A549 (cell line): ENCODE measurements around the gene CELF4. TPM values are rescaled to one million over a fixed set of nuclear protein-coding genes. Genes with fewer than 3 reads are reported as not detected.

Experiments used
- ATAC-seq, 2 experiments: fragments of 200-7000 bp in 1 of 2; fragments of >200 bp in 1 of 2; cut with Nextera tagmentation in 1 of 2; cut with Tn5 transposase in 1 of 2; 3 replicates each; pipeline versions ENCODE4 v1.8.0 to v1.9.1; 2018 to 2020; ENCODE audit warnings: mild to moderate bottlenecking in 1 of 2, moderate library complexity in 1 of 2
- CTCF ChIA-PET: fragments of 300-600 bp; sonication (Branson Sonifier 250); formaldehyde crosslinking; extraction: SDS; loops from one replicate; lab custom pipeline; 2021; ENCODE audit warnings: antibody characterized with exemption, inconsistent platforms; lab: Yijun Ruan, JAX
- POLR2A ChIA-PET: fragments of 350-600 bp; formaldehyde crosslinking; extraction: SDS; loops from one replicate; lab custom pipeline; 2021; ENCODE audit warnings: antibody characterized with exemption, inconsistent platforms; lab: Yijun Ruan, JAX
- DNase-seq, 2 experiments: peaks; one replicate each; pipeline versions ENCODE4 v3.0.0 to v3.0.0-alpha.2; 2011 to 2016; ENCODE audit warnings: low read depth in 1 of 2, low spot score in 1 of 2
- FAIRE-seq: peaks from 2 replicates; lab custom pipeline; 2011; peaks lifted over from hg19 to GRCh38; lab: Jason Lieb, UNC
- H3K27ac ChIP-seq, 2 experiments: fragments of >200 bp; sonication (Bioruptor Twin); formaldehyde crosslinking; 3 replicates each; pipeline ENCODE4 v1.5.1; 2016 to 2017
- H3K4me1 ChIP-seq: fragments of >200 bp; sonication (Bioruptor Twin); formaldehyde crosslinking; 3 replicates; pipeline ENCODE4 v1.6.1; 2016
- H3K4me2 ChIP-seq: fragments of >200 bp; sonication (Bioruptor Twin); formaldehyde crosslinking; 3 replicates; pipeline ENCODE4 v1.6.1; 2016
- H3K4me3 ChIP-seq: fragments of >200 bp; sonication (Bioruptor Twin); formaldehyde crosslinking; 3 replicates; pipeline ENCODE4 v1.5.1; 2016
- H3K9me3 ChIP-seq: fragments of >200 bp; sonication (Bioruptor Twin); formaldehyde crosslinking; 3 replicates; pipeline ENCODE4 v1.6.1; 2016
- BHLHE40 ChIP-seq: IDR thresholded peaks from 2 replicates; pipeline ENCODE4 v1.6.1; 2012; ENCODE audit warnings: low read depth, low read length, inconsistent platforms
- EHF ChIP-seq: fragments of 250-450 bp; sonication (Bioruptor Pico); IDR thresholded peaks from 2 replicates; pipeline ENCODE4 v1.5.0; 2020; ENCODE audit warnings: mild to moderate bottlenecking
- EHMT2 ChIP-seq: fragments of 200-600 bp; sonication (generic); IDR thresholded peaks from 2 replicates; pipeline ENCODE4 v1.6.1; 2016; ENCODE audit warnings: antibody characterized with exemption, low read depth, mild to moderate bottlenecking, moderate library complexity
- ELK1 ChIP-seq: fragments of 150-350 bp; IDR thresholded peaks from 2 replicates; pipeline ENCODE4 v1.6.1; 2014; ENCODE audit warnings: low read depth, mild to moderate bottlenecking, low read length
- ESRRA ChIP-seq: fragments of 150-350 bp; IDR thresholded peaks from 2 replicates; pipeline ENCODE4 v1.6.1; 2014; ENCODE audit warnings: mild to moderate bottlenecking, low read length, borderline replicate concordance
- FOSL2 ChIP-seq, 2 experiments: fragments of 450-650 bp in 1 of 2; fragments of >200 bp in 1 of 2; sonication (Bioruptor Twin) in 1 of 2; formaldehyde crosslinking; IDR thresholded peaks; 2 replicates each; pipeline versions ENCODE4 v1.5.0 to v1.6.1; 2016 to 2020; ENCODE audit warnings: mild to moderate bottlenecking in 1 of 2, moderate library complexity in 1 of 2
- GATA3 ChIP-seq: IDR thresholded peaks from 2 replicates; pipeline ENCODE4 v1.6.1; 2012; ENCODE audit warnings: borderline replicate concordance
- HDAC2 ChIP-seq: fragments of 200-600 bp; sonication (generic); IDR thresholded peaks from 2 replicates; pipeline ENCODE4 v1.6.1; 2016
- HES2 ChIP-seq: fragments of >200 bp; sonication (Bioruptor Twin); formaldehyde crosslinking; IDR thresholded peaks from 2 replicates; pipeline ENCODE4 v1.6.1; 2016
- HEYL ChIP-seq: fragments of 250-450 bp; sonication (Bioruptor Pico); IDR thresholded peaks from 2 replicates; pipeline ENCODE4 v1.8.0; 2021; ENCODE audit warnings: mild to moderate bottlenecking, moderate library complexity
- HOXB5 ChIP-seq: fragments of 250-450 bp; sonication (Bioruptor Pico); IDR thresholded peaks from 2 replicates; pipeline ENCODE4 v1.5.0; 2020; ENCODE audit warnings: mild to moderate bottlenecking, moderate library complexity
- JUN ChIP-seq, 2 experiments: fragments of >200 bp; sonication (Bioruptor Twin); formaldehyde crosslinking; IDR thresholded peaks; 2 replicates in 1 of 2; 3 replicates in 1 of 2; pipeline ENCODE4 v1.6.1; 2016 to 2017
- JUNB ChIP-seq: fragments of >200 bp; sonication (Bioruptor Twin); formaldehyde crosslinking; IDR thresholded peaks from 2 replicates; pipeline ENCODE4 v1.6.1; 2016
- MYC ChIP-seq: IDR thresholded peaks from 2 replicates; pipeline ENCODE4 v1.6.1; 2012; ENCODE audit warnings: mild to moderate bottlenecking, inconsistent platforms, low read length, improper control_type of control experiment, borderline replicate concordance
- NPAS2 ChIP-seq: fragments of 250-450 bp; sonication (Bioruptor Pico); IDR thresholded peaks from 2 replicates; pipeline ENCODE4 v1.8.0; 2022; ENCODE audit warnings: mild to moderate bottlenecking, moderate library complexity, borderline replicate concordance
- POLR2AphosphoS2 ChIP-seq: conservative IDR thresholded peaks from 2 replicates; pipeline ENCODE4 v1.6.1; 2012; ENCODE audit warnings: low read length, improper control_type of control experiment, inconsistent platforms
- RAD21 ChIP-seq, 2 experiments: fragments of >200 bp in 1 of 2; sonication (Bioruptor Twin) in 1 of 2; formaldehyde crosslinking in 1 of 2; IDR thresholded peaks in 1 of 2; conservative IDR thresholded peaks in 1 of 2; 2 replicates in 1 of 2; 3 replicates in 1 of 2; pipeline ENCODE4 v1.6.1; 2012 to 2018; ENCODE audit warnings: inconsistent platforms in 1 of 2
- RCOR1 ChIP-seq: fragments of 150-350 bp; IDR thresholded peaks from 2 replicates; pipeline ENCODE4 v1.6.1; 2014; ENCODE audit warnings: antibody characterized with exemption, low read length, low read depth
- SREBF2 ChIP-seq: fragments of 450-650 bp; IDR thresholded peaks from 2 replicates; pipeline ENCODE4 v1.6.1; 2014; ENCODE audit warnings: mild to moderate bottlenecking, moderate library complexity
- TFCP2L1 ChIP-seq: fragments of 250-450 bp; sonication (Bioruptor Pico); IDR thresholded peaks from 2 replicates; pipeline ENCODE4 v1.5.0; 2021; ENCODE audit warnings: mild to moderate bottlenecking
- TP53 ChIP-seq: fragments of 250-450 bp; sonication (Bioruptor Pico); IDR thresholded peaks from 2 replicates; pipeline ENCODE4 v1.5.0; 2021; ENCODE audit warnings: mild to moderate bottlenecking, moderate library complexity
- ZSCAN20 ChIP-seq: fragments of 250-450 bp; sonication (Bioruptor Pico); IDR thresholded peaks from 2 replicates; pipeline ENCODE4 v1.8.0; 2022; ENCODE audit warnings: mild to moderate bottlenecking, moderate library complexity
- WGBS: methylation state at CpG from one replicate; pipeline ENCODE4 v1.1.6; 2017; ENCODE audit errors: missing lambda C conversion rate; 5-methylcytosine and 5-hydroxymethylcytosine counted together
- polyA plus RNA-seq, 4 experiments: library from polyadenylated mRNA; depleted of rRNA in 3 of 4; stranded (reverse); fragments of >200 nt; fragmentation: RNase III in 1 of 4; extraction: RNeasy Plus Mini Kit Qiagen cat#74134 plus additional on column Dnase treatment in 1 of 4; gene quantifications; 2 replicates in 3 of 4; 3 replicates in 1 of 4; pipeline ENCODE4 v1.2.3, GENCODE V29; 2011 to 2017

The CELF4 gene
- polyA plus RNA-seq, 2 of the 4 experiments (the other 2 are of a cell fraction), result 0.08 TPM; not detected in 1

- TF ChIP-seq ESRRA (no peak), TFCP2L1 (no peak), MYC (no peak), NPAS2 (CRISPR knock-in tag) (no peak), HOXB5 (CRISPR knock-in tag) (no peak), SREBF2 (no peak), HES2 (no peak), ELK1 (no peak), BHLHE40 (no peak), EHF (CRISPR knock-in tag) (no peak), HDAC2 (no peak), RCOR1 (no peak), FOSL2 (IDR thresholded peaks at IDR 0.05) (no peak), FOSL2 (CRISPR knock-in tag; IDR thresholded peaks at IDR 0.05) (no peak)
- H3K9me3 ChIP-seq, result no peaks in the 10 kb centered on the region
- no peak overlapping the region for H3K4me2 ChIP-seq
- no peak for ATAC-seq
- CTCF ChIA-PET, result no interaction called here
- no peaks in the 10 kb centered on the region for H3K4me1 ChIP-seq
- H3K27ac ChIP-seq, result no peak overlapping the region
- no peak overlapping the region for H3K4me3 ChIP-seq
- DNase-seq, result no peak
- POLR2A ChIA-PET, result no interaction called here
- FAIRE-seq, result no peak
- WGBS, result 7% methylated on average over 5 of the region's 5 CpGs
These were observed 46.1 kb upstream of the CELF4 start for GRCh38 chr18:37611614-37612279.

GRCh38 chr18:37608876-37609275 lies 43.3 kb upstream of the CELF4 start:
- POLR2A ChIA-PET, result no interaction called here
- no peak overlapping the region for H3K4me2 ChIP-seq
- WGBS, result 45% methylated on average over 8 of the region's 10 CpGs
- CTCF ChIA-PET, result no interaction called here
- H3K4me1 ChIP-seq, result no peaks in the 10 kb centered on the region
- no peaks in the 10 kb centered on the region for H3K9me3 ChIP-seq
- FAIRE-seq (no peak), DNase-seq (no peak), ATAC-seq (no peak)
- TF ChIP-seq EHMT2 (no peak), TP53 (CRISPR knock-in tag) (no peak), GATA3 (no peak), JUN (IDR thresholded peaks at IDR 0.05) (no peak)
- no peak overlapping the region for H3K4me3 ChIP-seq
- no peak overlapping the region for H3K27ac ChIP-seq

GRCh38 chr18:37607281-37607680 lies 41.7 kb upstream of the CELF4 start:
- H3K4me1 ChIP-seq, result no peaks in the 10 kb centered on the region
- H3K4me2 ChIP-seq, result no peak overlapping the region
- no peak overlapping the region for H3K27ac ChIP-seq
- ChIA-PET CTCF (no interaction called here), POLR2A (no interaction called here)
- H3K9me3 ChIP-seq, result no peaks in the 10 kb centered on the region
- no peak for DNase-seq
- WGBS, result 46% methylated on average over 11 of the region's 11 CpGs
- no peak overlapping the region for H3K4me3 ChIP-seq
- no peak for ATAC-seq
- no peak for FAIRE-seq
- TF ChIP-seq RAD21 (conservative IDR thresholded peaks at IDR 0.05 in 1 of 2, IDR thresholded peaks at IDR 0.05 in 1 of 2) (no peak), JUN (IDR thresholded peaks at IDR 0.05) (no peak), ZSCAN20 (no peak), HEYL (CRISPR knock-in tag) (no peak), POLR2AphosphoS2 (no peak), JUNB (no peak)
